HG03432 (cell line): ENCODE data around the gene ICOS.

Experiments used
- ATAC-seq: cut with Tn5 transposase; IDR thresholded peaks from one replicate; pipeline ENCODE4 v1.9.1; 2021; ENCODE audit warnings: mild to moderate bottlenecking, moderate library complexity; ENCODE audit not compliant: unreplicated experiment

ICOS gene

GRCh38 chr2:203936535-203936934, at the start of gene ICOS:
Gene ICOS (plus strand): TSS chr2:203936763. CDS start chr2:203936815, 52 bp downstream.
- ATAC-seq, result no peak

GRCh38 chr2:203887677-203888076, 48.9 kb upstream of the ICOS start:
- no peak for ATAC-seq

GRCh38 chr2:203889542-203889941, 47.0 kb upstream of the ICOS start:
- no peak for ATAC-seq

GRCh38 chr2:203889944-203890343, 46.6 kb upstream of the ICOS start:
- ATAC-seq, result no peak

- no peak for ATAC-seq
These were observed 45.8 kb upstream of the ICOS start for GRCh38 chr2:203890733-203891132.

GRCh38 chr2:203891474-203891873, 45.1 kb upstream of the ICOS start:
- no peak for ATAC-seq

- no peak for ATAC-seq
These were observed 44.4 kb upstream of the ICOS start for GRCh38 chr2:203892207-203892606.

GRCh38 chr2:203893401-203893800, 43.2 kb upstream of the ICOS start:
- ATAC-seq, result no peak

- no peak for ATAC-seq
These were observed 42.7 kb upstream of the ICOS start for GRCh38 chr2:203893840-203894239.

- ATAC-seq, result peak; percentile 58
These were observed 42.3 kb upstream of the ICOS start for GRCh38 chr2:203894262-203894661.

- no peak for ATAC-seq
These were observed 39.0 kb upstream of the ICOS start for GRCh38 chr2:203897544-203897943.

GRCh38 chr2:203898657-203899056, 37.9 kb upstream of the ICOS start:
- no peak for ATAC-seq

GRCh38 chr2:203900253-203900652, 36.3 kb upstream of the ICOS start:
- ATAC-seq, result no peak

- no peak for ATAC-seq
These were observed 32.5 kb upstream of the ICOS start for GRCh38 chr2:203904022-203904421.

- no peak for ATAC-seq
These were observed 30.9 kb upstream of the ICOS start for GRCh38 chr2:203905656-203906055.

- ATAC-seq, result no peak
These were observed 28.3 kb upstream of the ICOS start for GRCh38 chr2:203908066-203908796.

GRCh38 chr2:203908797-203909185, 27.8 kb upstream of the ICOS start:
- ATAC-seq, result no peak

- no peak for ATAC-seq
These were observed 27.1 kb upstream of the ICOS start for GRCh38 chr2:203909261-203909967.

GRCh38 chr2:203909974-203910373, 26.6 kb upstream of the ICOS start:
- ATAC-seq, result no peak

- ATAC-seq, result no peak
These were observed 22.6 kb upstream of the ICOS start for GRCh38 chr2:203913947-203914346.

- ATAC-seq, result no peak
These were observed 21.9 kb upstream of the ICOS start for GRCh38 chr2:203914546-203915182.

GRCh38 chr2:203915256-203915655, 21.3 kb upstream of the ICOS start:
- no peak for ATAC-seq
